Midbrain (tissue), 1 donor: Measurements from ENCODE around the gene SLC18A3.

ENCODE experiments used
- DNase-seq: peaks from one replicate; lab custom pipeline; 2025; lab: John Stamatoyannopoulos, UW

The SLC18A3 gene

DNA sequence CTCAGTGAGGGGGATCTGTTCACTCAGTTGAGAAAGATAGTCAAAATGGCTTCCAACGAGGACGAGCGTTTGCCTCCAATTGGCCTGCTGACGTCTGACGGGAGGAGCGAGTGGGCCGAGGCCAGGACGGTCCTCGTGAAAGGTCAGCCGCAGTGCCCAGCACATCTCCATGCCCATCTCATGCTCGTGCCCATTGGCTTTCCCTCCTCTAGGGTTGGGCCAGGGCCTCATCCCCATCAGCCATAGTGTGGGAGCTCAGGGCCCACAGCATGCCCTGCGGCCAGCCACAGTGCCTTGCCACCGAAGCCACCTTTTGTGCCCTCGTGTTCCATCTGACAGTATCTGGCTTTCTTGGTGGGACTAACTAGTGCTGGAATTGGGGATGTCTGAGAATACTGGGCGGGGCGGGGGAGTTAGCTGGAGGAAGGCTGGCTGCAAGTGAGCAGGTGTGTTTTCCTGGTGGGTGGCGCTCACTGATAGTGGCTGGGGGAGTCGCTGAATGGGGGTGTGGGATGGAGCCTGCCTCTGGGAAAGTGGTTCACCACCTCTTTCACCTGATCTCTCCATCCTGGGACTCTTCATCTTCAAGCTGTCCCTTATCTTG, 17.6 kb downstream of the SLC18A3 start:
- DNase-seq, result no peak

GRCh38 chr10:49628599-49628998, 18.5 kb downstream of the SLC18A3 start:
- no peak for DNase-seq

GRCh38 chr10:49629431-49629881, 19.3 kb downstream of the SLC18A3 start:
- no peak for DNase-seq

GRCh38 chr10:49631975-49632374, 21.9 kb downstream of the SLC18A3 start:
- DNase-seq, result no peak

GRCh38 chr10:49632406-49633317, 22.6 kb downstream of the SLC18A3 start:
- no peak for DNase-seq

DNA sequence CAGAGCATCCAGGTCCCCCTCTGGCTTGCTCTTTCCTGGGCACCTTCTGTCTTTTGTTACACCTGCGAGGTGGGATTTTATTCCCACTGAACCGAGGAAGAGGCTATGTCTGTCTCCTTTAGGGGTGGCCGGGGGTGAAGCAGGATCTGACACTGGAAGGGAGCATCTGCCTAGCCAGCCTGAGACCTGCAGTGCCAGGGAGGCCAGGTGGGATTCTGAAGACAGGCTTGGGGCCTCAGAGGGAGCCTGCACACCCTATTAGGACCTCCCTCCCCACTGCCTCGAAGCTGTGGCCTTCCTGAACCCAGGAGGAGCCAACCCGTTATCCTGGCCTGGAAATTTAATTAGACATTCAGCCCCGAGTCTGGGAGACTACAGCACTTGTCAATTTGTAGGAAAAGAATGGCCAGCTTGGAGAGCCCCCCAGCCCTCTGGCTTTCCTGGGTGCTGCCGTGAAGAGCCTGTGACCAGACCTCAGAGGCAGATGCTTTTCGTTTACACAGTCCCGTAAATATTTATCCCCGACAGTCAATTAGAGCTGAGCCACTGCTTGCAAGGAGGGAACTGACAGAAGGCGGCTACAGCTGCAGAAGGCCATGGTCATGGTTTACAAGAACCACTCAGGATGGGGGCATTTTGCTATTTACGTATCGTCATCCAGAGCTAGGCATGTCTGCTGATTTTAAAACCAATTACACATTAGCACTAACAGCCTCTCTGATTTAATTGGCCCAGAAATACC, 23.4 kb downstream of the SLC18A3 start:
- no peak for DNase-seq

- DNase-seq, result no peak
Measured at GRCh38 chr10:49634069-49634660, 24.1 kb downstream of the SLC18A3 start.

- DNase-seq, result no peak
Measured at GRCh38 chr10:49642311-49642710, 32.2 kb downstream of the SLC18A3 start.

- no peak for DNase-seq
Measured at GRCh38 chr10:49643241-49644034, 33.3 kb downstream of the SLC18A3 start.

DNA sequence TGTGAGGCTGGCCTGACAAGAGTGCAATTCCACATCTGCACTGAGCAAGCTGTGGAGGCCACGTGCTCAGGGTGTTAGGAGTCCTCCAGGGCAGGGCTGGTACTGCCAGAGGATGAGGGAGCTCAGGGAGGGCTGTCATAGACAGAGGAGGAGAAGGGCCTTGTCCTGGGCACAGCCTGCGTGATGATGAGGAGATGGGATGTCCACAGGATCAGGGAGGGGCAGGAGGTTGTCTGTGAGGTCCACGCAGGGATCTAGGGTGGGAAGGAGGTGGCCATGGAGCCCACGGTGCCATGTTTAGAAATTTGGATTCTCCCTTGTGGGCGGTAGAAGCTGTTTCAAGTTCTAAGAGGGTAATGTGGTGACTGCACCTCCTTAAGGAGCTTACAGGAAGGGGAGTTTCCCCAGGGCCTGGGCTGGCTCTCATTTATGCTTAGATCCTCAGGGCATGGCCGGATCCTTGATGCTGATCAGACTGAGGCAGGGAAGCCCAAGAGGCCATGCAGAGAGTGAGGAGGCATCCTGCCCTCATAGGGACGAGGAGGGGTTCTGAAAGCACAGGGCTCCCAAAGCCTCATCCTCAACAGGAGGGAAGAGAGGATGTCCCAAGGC, 34.0 kb downstream of the SLC18A3 start:
- no peak for DNase-seq

DNA sequence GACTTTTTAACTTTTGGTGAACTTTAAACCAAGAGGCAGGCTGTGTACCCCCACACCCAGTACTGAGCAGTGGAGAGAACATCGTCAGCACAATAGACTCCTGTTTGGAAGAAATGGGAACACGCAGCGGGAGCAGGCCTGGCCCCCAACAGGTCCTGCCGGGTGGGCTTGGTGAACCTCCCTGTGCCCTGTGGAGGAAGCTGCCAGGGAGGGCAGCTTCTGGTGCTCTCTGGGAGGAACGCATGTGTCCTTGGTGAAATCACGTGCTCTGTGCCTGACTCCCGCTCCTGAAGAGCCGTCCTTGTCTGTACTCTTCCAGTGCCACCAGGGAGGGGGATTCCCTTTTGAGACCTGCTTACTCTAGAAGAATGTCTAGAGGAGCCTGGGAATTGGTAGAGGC, 35.3 kb downstream of the SLC18A3 start:
- no peak for DNase-seq

GRCh38 chr10:49645871-49646870, 36.1 kb downstream of the SLC18A3 start:
- no peak for DNase-seq

- DNase-seq, result no peak
Measured at GRCh38 chr10:49647554-49647953, 37.4 kb downstream of the SLC18A3 start.

- DNase-seq, result no peak
Measured at GRCh38 chr10:49647985-49648795, 38.1 kb downstream of the SLC18A3 start.

DNA sequence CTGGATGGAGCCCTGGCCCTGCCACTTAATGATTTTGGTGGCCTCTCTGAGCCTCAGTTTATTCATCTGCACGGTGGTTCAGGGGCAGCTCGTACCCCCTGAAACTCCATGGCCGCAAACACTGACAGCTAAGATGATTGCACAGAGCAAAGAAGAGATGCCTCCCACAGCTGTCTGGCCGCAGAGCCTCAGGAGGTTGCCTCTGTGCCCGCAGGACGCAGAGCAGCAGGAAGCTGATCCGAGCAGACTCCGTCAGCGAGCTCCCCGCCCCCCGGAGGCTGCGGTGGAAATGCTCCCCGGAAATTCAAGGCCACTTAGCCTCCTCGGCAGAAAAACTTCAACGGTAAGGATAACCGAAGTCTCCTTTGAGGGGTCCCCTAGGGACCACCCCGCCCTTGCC, 39.2 kb downstream of the SLC18A3 start:
- DNase-seq, result no peak

- DNase-seq, result no peak
Measured at GRCh38 chr10:49649936-49650723, 40.0 kb downstream of the SLC18A3 start.

GRCh38 chr10:49650724-49651034, 40.6 kb downstream of the SLC18A3 start:
- no peak for DNase-seq
